ENCODE measurements around the gene PDLIM1.

The PDLIM1 gene

GRCh38 chr10:95291365-95292039 is 699 bp upstream of the PDLIM1 start:
- peak overlapping the region; percentile 94 for H2AFZ ChIP-seq
- peaks cover 11% of the 10 kb centered on the region for H3K4me1 ChIP-seq
- H3K4me3 ChIP-seq (ENCODE audit: low read depth, low read length) = peak overlapping the region; percentile 55
- no peaks in the 10 kb centered on the region for H3K9me3 ChIP-seq (ENCODE audit: control insufficient read depth, low read length)
- H3K27me3 ChIP-seq (ENCODE audit: control insufficient read depth, insufficient read depth, low read length) = no peaks in the 10 kb centered on the region
- H3K79me2 ChIP-seq = peaks cover 21% of the 10 kb centered on the region
- H3K27ac ChIP-seq = peak overlapping the region; percentile 46
- TF ChIP-seq, protein P1, sequence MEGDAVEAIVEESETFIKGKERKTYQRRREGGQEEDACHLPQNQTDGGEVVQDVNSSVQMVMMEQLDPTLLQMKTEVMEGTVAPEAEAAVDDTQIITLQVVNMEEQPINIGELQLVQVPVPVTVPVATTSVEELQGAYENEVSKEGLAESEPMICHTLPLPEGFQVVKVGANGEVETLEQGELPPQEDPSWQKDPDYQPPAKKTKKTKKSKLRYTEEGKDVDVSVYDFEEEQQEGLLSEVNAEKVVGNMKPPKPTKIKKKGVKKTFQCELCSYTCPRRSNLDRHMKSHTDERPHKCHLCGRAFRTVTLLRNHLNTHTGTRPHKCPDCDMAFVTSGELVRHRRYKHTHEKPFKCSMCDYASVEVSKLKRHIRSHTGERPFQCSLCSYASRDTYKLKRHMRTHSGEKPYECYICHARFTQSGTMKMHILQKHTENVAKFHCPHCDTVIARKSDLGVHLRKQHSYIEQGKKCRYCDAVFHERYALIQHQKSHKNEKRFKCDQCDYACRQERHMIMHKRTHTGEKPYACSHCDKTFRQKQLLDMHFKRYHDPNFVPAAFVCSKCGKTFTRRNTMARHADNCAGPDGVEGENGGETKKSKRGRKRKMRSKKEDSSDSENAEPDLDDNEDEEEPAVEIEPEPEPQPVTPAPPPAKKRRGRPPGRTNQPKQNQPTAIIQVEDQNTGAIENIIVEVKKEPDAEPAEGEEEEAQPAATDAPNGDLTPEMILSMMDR (IDR thresholded peaks at IDR 0.05) = no peak
- peak overlapping the region; percentile 81 for H3K4me2 ChIP-seq (ENCODE audit: low read length)
- H3K36me3 ChIP-seq (ENCODE audit: control insufficient read depth, insufficient read depth, low read length) = no peaks in the 10 kb centered on the region
- no peak overlapping the region for H3K9ac ChIP-seq

DNA sequence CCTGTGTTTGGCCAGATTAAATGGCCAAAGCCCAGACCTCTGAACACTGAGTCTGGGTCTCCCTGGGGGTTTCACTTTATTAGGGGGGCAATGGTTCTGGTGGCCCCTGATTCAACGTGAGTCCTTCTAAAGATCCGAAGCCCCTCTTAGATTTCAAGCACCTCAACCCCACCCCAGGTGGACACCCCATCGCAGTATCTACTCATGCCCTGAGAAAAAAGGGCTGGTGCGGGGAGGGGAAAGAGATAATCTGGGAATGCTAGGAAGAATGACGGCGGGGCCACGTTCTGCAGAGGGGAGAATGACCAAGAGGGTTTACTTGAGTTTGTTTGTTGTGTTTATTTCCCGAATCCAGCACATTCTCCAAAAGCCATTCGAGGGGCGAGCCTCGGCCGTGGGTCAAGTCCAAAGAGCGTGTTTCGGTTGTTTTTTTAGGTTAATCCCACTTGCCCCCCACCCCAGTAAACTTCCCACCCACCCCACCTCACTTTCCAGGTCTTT is 832 bp downstream of the PDLIM1 start:
- Histone ChIP-seq H3K79me2 (peaks cover 27% of the 10 kb centered on the region), H2AFZ (peak overlapping the region; percentile 92), H3K4me1 (peaks cover 11% of the 10 kb centered on the region), H3K4me3 (ENCODE audit: low read depth, low read length) (peak overlapping the region; percentile 94), H3K4me2 (ENCODE audit: low read length) (peak overlapping the region; percentile 58), H3K27me3 (ENCODE audit: control insufficient read depth, insufficient read depth, low read length) (no peaks in the 10 kb centered on the region), H3K36me3 (ENCODE audit: control insufficient read depth, insufficient read depth, low read length) (no peaks in the 10 kb centered on the region), H3K9me3 (ENCODE audit: control insufficient read depth, low read length) (no peaks in the 10 kb centered on the region), H3K27ac (peak overlapping the region; percentile 80), H3K9ac (peak overlapping the region; percentile 23)
- TF ChIP-seq, protein P1 (IDR thresholded peaks at IDR 0.05) = no peak

DNA sequence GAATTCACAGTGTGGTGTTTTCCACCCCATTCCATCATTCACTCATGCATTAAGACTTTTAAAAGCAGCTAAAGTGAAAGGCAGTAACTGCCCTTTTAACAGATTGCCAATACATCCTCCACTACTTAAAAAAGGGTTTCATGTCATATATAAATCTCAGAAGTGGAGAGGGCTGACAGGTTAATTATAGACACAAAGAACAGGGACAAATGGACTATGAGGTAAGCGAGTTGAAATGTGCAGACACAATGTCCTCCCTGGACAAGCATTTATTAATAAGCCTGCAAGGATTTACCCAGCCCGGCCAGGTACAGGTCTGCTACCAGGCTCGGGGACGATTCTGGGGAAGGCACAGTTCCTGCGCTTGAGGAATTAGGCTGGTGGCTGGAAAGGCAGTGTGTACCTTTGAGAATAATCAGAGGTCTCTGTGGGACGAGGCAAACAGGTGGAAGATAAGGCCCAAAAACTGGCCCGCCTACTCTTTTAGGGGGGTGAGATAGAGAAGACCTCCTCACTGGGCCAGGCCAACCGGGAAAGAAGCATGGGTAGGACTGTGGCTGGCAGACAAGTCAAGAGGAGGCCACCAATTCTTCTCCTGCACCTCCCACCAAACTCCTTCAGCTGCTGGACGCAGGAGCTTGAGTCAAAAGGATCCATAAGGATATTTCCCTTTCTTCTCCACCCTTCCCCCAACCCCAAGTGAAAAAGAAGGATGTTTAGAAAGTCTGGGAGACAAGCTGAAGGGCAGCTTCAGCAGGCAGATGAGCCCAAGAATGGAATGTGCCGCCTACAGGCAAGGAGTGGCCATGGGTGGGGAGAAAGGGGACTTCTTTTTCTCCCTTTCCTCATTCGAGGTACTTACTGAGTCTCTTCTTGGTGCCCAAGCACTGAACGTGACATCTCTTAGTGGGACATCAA is 1.5 kb downstream of the PDLIM1 start:
- H3K9ac ChIP-seq = no peak overlapping the region

GRCh38 chr10:95288303-95288702 is 2.5 kb downstream of the PDLIM1 start:
- H3K27ac ChIP-seq = no peak overlapping the region
- peaks cover 30% of the 10 kb centered on the region for H3K79me2 ChIP-seq
- no peak overlapping the region for H2AFZ ChIP-seq
- H3K9ac ChIP-seq = no peak overlapping the region
- H3K4me1 ChIP-seq = peaks cover 11% of the 10 kb centered on the region
- H3K9me3 ChIP-seq (ENCODE audit: control insufficient read depth, low read length) = no peaks in the 10 kb centered on the region
- H3K36me3 ChIP-seq (ENCODE audit: control insufficient read depth, insufficient read depth, low read length) = no peaks in the 10 kb centered on the region
- H3K4me3 ChIP-seq (ENCODE audit: low read depth, low read length) = peak overlapping the region; percentile 94
- H3K4me2 ChIP-seq (ENCODE audit: low read length) = peak overlapping the region; percentile 55
- TF ChIP-seq, protein P1 (IDR thresholded peaks at IDR 0.05) = no peak
- H3K27me3 ChIP-seq (ENCODE audit: control insufficient read depth, insufficient read depth, low read length) = no peaks in the 10 kb centered on the region

More for the DNA sequence above, 1.5 kb downstream of the PDLIM1 start:
- Histone ChIP-seq H3K4me2 (ENCODE audit: low read length) (peak overlapping the region; percentile 58), H3K27ac (peak overlapping the region; percentile 80), H3K4me1 (peaks cover 11% of the 10 kb centered on the region), H3K4me3 (ENCODE audit: low read depth, low read length) (peak overlapping the region; percentile 94), H3K79me2 (peaks cover 30% of the 10 kb centered on the region), H2AFZ (peak overlapping the region; percentile 92), H3K36me3 (ENCODE audit: control insufficient read depth, insufficient read depth, low read length) (no peaks in the 10 kb centered on the region), H3K27me3 (ENCODE audit: control insufficient read depth, insufficient read depth, low read length) (no peaks in the 10 kb centered on the region), H3K9me3 (ENCODE audit: control insufficient read depth, low read length) (no peaks in the 10 kb centered on the region)
- TF ChIP-seq, protein P1 (IDR thresholded peaks at IDR 0.05) = peak; percentile 35

Measured in parathyroid adenoma (tissue), 2 donors.